Osteocyte (in vitro differentiated cells): ENCODE data around the gene BID. TPM values are rescaled to one million over a fixed set of nuclear protein-coding genes. Genes with fewer than 3 reads are reported as not detected.
A peak's percentile ranks its signal among the peaks of the same experiment; 100 is the strongest.

ENCODE experiments used
- DNase-seq: peaks from one replicate; pipeline ENCODE4 v3.0.0; 2021; ENCODE audit warnings: mixed read lengths; ENCODE audit not compliant: unreplicated experiment; ENCODE audit errors: extremely low spot score
- H3K27ac Mint-ChIP-seq: one replicate; pipeline ENCODE4 v1.8.0; 2021; ENCODE audit warnings: mild to moderate bottlenecking, mixed read lengths; ENCODE audit not compliant: unreplicated experiment
- H3K27me3 Mint-ChIP-seq: one replicate; pipeline ENCODE4 v1.8.0; 2021; ENCODE audit warnings: mixed read lengths; ENCODE audit not compliant: unreplicated experiment
- H3K36me3 Mint-ChIP-seq: one replicate; pipeline ENCODE4 v1.8.0; 2021; ENCODE audit warnings: mixed read lengths; ENCODE audit not compliant: unreplicated experiment
- H3K4me1 Mint-ChIP-seq: one replicate; pipeline ENCODE4 v1.8.0; 2021; ENCODE audit warnings: mixed read lengths; ENCODE audit not compliant: unreplicated experiment
- H3K4me3 Mint-ChIP-seq: one replicate; pipeline ENCODE4 v1.8.0; 2021; ENCODE audit warnings: mild to moderate bottlenecking, moderate library complexity, mixed read lengths; ENCODE audit not compliant: unreplicated experiment
- H3K9me3 Mint-ChIP-seq: one replicate; pipeline ENCODE4 v1.8.0; 2021; ENCODE audit warnings: mixed read lengths; ENCODE audit not compliant: unreplicated experiment
- CTCF ChIP-seq: fragments of 200-600 bp; sonication (generic); IDR thresholded peaks from 2 replicates; pipeline ENCODE4 v1.5.0; 2021; ENCODE audit warnings: antibody characterized with exemption, mild to moderate bottlenecking, moderate library complexity
- total RNA-seq: library from RNA; stranded (reverse); gene quantifications from 2 replicates; pipeline ENCODE4 v1.2.1, GENCODE V29; 2021

Gene BID
- total RNA-seq, 1 donor from 2014 or later: 11.6 TPM

GRCh38 chr22:17787716-17788330 is 13.6 kb upstream of the BID start:
- peaks cover 2% of the 10 kb centered on the region for H3K36me3 Mint-ChIP-seq
- TF ChIP-seq CTCF: no peak
- no peak for DNase-seq
- no peaks in the 10 kb centered on the region for H3K9me3 Mint-ChIP-seq
- no peaks in the 10 kb centered on the region for H3K27me3 Mint-ChIP-seq
- no peak overlapping the region for H3K27ac Mint-ChIP-seq
- H3K4me1 Mint-ChIP-seq: peaks cover 12% of the 10 kb centered on the region
- no peak overlapping the region for H3K4me3 Mint-ChIP-seq

GRCh38 chr22:17787241-17787640 is 13.0 kb upstream of the BID start:
- Mint-ChIP-seq H3K4me1 (peaks cover 18% of the 10 kb centered on the region), H3K27me3 (no peaks in the 10 kb centered on the region), H3K9me3 (no peaks in the 10 kb centered on the region), H3K27ac (no peak overlapping the region), H3K36me3 (peaks cover 2% of the 10 kb centered on the region), H3K4me3 (no peak overlapping the region)
- no peak for TF ChIP-seq CTCF
- DNase-seq: no peak

GRCh38 chr22:17786435-17787161 is 12.3 kb upstream of the BID start:
- no peaks in the 10 kb centered on the region for H3K9me3 Mint-ChIP-seq
- peaks cover 2% of the 10 kb centered on the region for H3K36me3 Mint-ChIP-seq
- H3K27ac Mint-ChIP-seq: no peak overlapping the region
- peaks cover 25% of the 10 kb centered on the region for H3K4me1 Mint-ChIP-seq
- no peaks in the 10 kb centered on the region for H3K27me3 Mint-ChIP-seq
- no peak overlapping the region for H3K4me3 Mint-ChIP-seq
- no peak for DNase-seq
- TF ChIP-seq CTCF: no peak

- H3K4me3 Mint-ChIP-seq: no peak overlapping the region
- TF ChIP-seq CTCF: peak; percentile 45
- DNase-seq: no peak
- no peaks in the 10 kb centered on the region for H3K27me3 Mint-ChIP-seq
- no peaks in the 10 kb centered on the region for H3K9me3 Mint-ChIP-seq
- H3K36me3 Mint-ChIP-seq: peaks cover 2% of the 10 kb centered on the region
- peaks cover 31% of the 10 kb centered on the region for H3K4me1 Mint-ChIP-seq
- no peak overlapping the region for H3K27ac Mint-ChIP-seq
These were observed 11.2 kb upstream of the BID start for GRCh38 chr22:17785185-17786184.
